Measurements from ENCODE around the gene PLEKHA5.
"Not testable (repeated sequence)": the region's sequence is repeated elsewhere in the genome, so short reads cannot be mapped to it uniquely, and the experiment has no call there.

PLEKHA5 gene

GRCh38 chr12:19304149-19304750, 174.7 kb downstream of the PLEKHA5 start:
- no peaks in the 10 kb centered on the region for H3K9me3 Mint-ChIP-seq (ENCODE audit: low read depth)

GRCh38 chr12:19305621-19306020, 176.1 kb downstream of the PLEKHA5 start:
- H3K27ac Mint-ChIP-seq; H3K27me3 Mint-ChIP-seq; H3K4me1 Mint-ChIP-seq (ENCODE audit: low read depth); H3K4me3 Mint-ChIP-seq; H3K9me3 Mint-ChIP-seq (ENCODE audit: low read depth); H3K36me3 Mint-ChIP-seq: not testable (repeated sequence)

More at GRCh38 chr12:19304149-19304750, 174.7 kb downstream of the PLEKHA5 start:
- no peak overlapping the region for H3K4me3 Mint-ChIP-seq
- no peaks in the 10 kb centered on the region for H3K4me1 Mint-ChIP-seq (ENCODE audit: low read depth)
- H3K27ac Mint-ChIP-seq: no peak overlapping the region
- H3K36me3 Mint-ChIP-seq: no peaks in the 10 kb centered on the region
- H3K27me3 Mint-ChIP-seq: no peaks in the 10 kb centered on the region

GRCh38 chr12:19306366-19306765, 176.8 kb downstream of the PLEKHA5 start:
- Mint-ChIP-seq H3K4me3 (no peak overlapping the region), H3K36me3 (no peaks in the 10 kb centered on the region), H3K27me3 (no peaks in the 10 kb centered on the region), H3K9me3 (ENCODE audit: low read depth) (no peaks in the 10 kb centered on the region), H3K27ac (no peak overlapping the region), H3K4me1 (ENCODE audit: low read depth) (no peaks in the 10 kb centered on the region)

DNA sequence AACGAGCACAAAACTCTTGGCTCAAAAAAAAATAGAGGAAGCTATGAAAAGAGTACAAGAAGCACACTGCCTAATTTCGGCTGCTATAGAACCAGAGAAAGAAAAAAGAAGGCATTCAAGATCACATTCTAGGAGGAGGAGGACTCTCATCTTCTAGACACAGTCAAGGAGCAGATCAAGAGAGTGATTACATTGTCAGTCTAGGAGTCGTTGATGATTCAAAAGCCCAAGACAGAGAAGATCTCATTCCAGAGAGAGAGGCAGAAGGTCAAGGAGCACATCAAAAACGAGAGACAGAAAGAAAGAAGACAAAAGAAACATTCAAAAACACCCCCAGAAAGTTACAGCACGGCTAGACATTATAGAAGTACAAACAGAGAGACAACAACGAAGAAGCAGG, 177.9 kb downstream of the PLEKHA5 start:
- H3K9me3 Mint-ChIP-seq (ENCODE audit: low read depth): no peaks in the 10 kb centered on the region

GRCh38 chr12:19311165-19311564, 181.6 kb downstream of the PLEKHA5 start:
- no peaks in the 10 kb centered on the region for H3K9me3 Mint-ChIP-seq (ENCODE audit: low read depth)
- peaks cover 1% of the 10 kb centered on the region for H3K4me1 Mint-ChIP-seq (ENCODE audit: low read depth)
- H3K27ac Mint-ChIP-seq: no peak overlapping the region
- H3K4me3 Mint-ChIP-seq: no peak overlapping the region
- H3K27me3 Mint-ChIP-seq: no peaks in the 10 kb centered on the region
- H3K36me3 Mint-ChIP-seq: no peaks in the 10 kb centered on the region

More for the DNA sequence above, 177.9 kb downstream of the PLEKHA5 start:
- no peaks in the 10 kb centered on the region for H3K4me1 Mint-ChIP-seq (ENCODE audit: low read depth)
- H3K27ac Mint-ChIP-seq: no peak overlapping the region
- H3K4me3 Mint-ChIP-seq: no peak overlapping the region
- H3K27me3 Mint-ChIP-seq: no peaks in the 10 kb centered on the region
- H3K36me3 Mint-ChIP-seq: no peaks in the 10 kb centered on the region

- no peak overlapping the region for H3K4me3 Mint-ChIP-seq
- no peaks in the 10 kb centered on the region for H3K27me3 Mint-ChIP-seq
- H3K4me1 Mint-ChIP-seq (ENCODE audit: low read depth): peaks cover 2% of the 10 kb centered on the region
- H3K9me3 Mint-ChIP-seq (ENCODE audit: low read depth): no peaks in the 10 kb centered on the region
- H3K36me3 Mint-ChIP-seq: no peaks in the 10 kb centered on the region
- H3K27ac Mint-ChIP-seq: peak overlapping the region; percentile 23
Observed at GRCh38 chr12:19312637-19313036, 183.1 kb downstream of the PLEKHA5 start.

- H3K4me1 Mint-ChIP-seq (ENCODE audit: low read depth): peaks cover 2% of the 10 kb centered on the region
- no peaks in the 10 kb centered on the region for H3K27me3 Mint-ChIP-seq
- no peaks in the 10 kb centered on the region for H3K9me3 Mint-ChIP-seq (ENCODE audit: low read depth)
- no peak overlapping the region for H3K4me3 Mint-ChIP-seq
- no peak overlapping the region for H3K27ac Mint-ChIP-seq
- no peaks in the 10 kb centered on the region for H3K36me3 Mint-ChIP-seq
Observed at GRCh38 chr12:19316425-19316824, 186.9 kb downstream of the PLEKHA5 start.

DNA sequence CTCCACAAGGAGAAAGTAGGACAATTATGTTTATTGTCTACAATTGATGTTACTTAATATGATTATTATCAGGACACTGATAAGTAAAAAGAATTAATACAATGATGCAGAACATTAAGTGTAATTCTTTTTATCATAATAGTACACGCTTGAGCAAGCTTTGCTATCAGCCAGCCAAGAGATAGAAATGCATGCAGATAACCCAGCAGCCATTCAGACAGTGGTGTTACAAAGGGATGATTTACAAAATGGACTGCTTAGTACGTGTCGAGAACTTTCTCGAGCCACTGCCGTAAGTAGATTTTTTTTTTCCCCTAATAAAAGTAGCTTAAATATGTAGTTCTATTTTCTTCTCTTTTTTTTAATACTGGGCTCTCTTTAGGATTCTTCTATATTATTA, 192.8 kb downstream of the PLEKHA5 start:
- H3K27ac Mint-ChIP-seq: no peak overlapping the region
- H3K27me3 Mint-ChIP-seq: no peaks in the 10 kb centered on the region
- no peaks in the 10 kb centered on the region for H3K4me1 Mint-ChIP-seq (ENCODE audit: low read depth)
- H3K4me3 Mint-ChIP-seq: no peak overlapping the region
- H3K36me3 Mint-ChIP-seq: peaks cover 8% of the 10 kb centered on the region
- H3K9me3 Mint-ChIP-seq (ENCODE audit: low read depth): peaks cover 9% of the 10 kb centered on the region

- H3K36me3 Mint-ChIP-seq: peaks cover 8% of the 10 kb centered on the region
- H3K4me1 Mint-ChIP-seq (ENCODE audit: low read depth): no peaks in the 10 kb centered on the region
- no peak overlapping the region for H3K27ac Mint-ChIP-seq
- no peaks in the 10 kb centered on the region for H3K27me3 Mint-ChIP-seq
- H3K4me3 Mint-ChIP-seq: no peak overlapping the region
- peaks cover 10% of the 10 kb centered on the region for H3K9me3 Mint-ChIP-seq (ENCODE audit: low read depth)
Observed at GRCh38 chr12:19323805-19324204, 194.3 kb downstream of the PLEKHA5 start.

- peaks cover 8% of the 10 kb centered on the region for H3K36me3 Mint-ChIP-seq
- peaks cover 10% of the 10 kb centered on the region for H3K9me3 Mint-ChIP-seq (ENCODE audit: low read depth)
- H3K27ac Mint-ChIP-seq: no peak overlapping the region
- no peaks in the 10 kb centered on the region for H3K27me3 Mint-ChIP-seq
- H3K4me3 Mint-ChIP-seq: no peak overlapping the region
- H3K4me1 Mint-ChIP-seq (ENCODE audit: low read depth): no peaks in the 10 kb centered on the region
Observed at GRCh38 chr12:19326102-19326501, 196.6 kb downstream of the PLEKHA5 start.

DNA sequence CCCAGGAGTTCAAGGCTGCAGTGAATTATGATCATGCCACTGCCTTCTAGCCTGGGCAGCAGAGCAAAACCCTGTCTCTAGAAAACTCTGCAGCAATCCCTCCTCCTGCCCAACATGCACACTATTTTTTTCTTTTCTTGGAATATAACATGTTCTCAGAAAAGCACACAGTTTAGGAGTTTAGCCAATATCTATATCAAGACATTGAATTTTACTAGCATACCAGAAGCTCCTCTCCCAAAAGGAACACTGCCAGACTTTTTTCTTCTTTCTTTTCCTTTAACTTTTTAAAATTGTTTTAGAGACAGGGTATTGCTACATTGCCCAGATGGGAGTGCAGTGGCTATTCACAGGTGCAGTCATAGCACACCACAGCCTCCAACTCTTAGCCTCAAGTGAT, 202.7 kb downstream of the PLEKHA5 start:
- H3K27ac Mint-ChIP-seq: no peak overlapping the region
- no peaks in the 10 kb centered on the region for H3K27me3 Mint-ChIP-seq
- no peaks in the 10 kb centered on the region for H3K4me1 Mint-ChIP-seq (ENCODE audit: low read depth)
- H3K36me3 Mint-ChIP-seq: no peaks in the 10 kb centered on the region
- no peak overlapping the region for H3K4me3 Mint-ChIP-seq
- peaks cover 2% of the 10 kb centered on the region for H3K9me3 Mint-ChIP-seq (ENCODE audit: low read depth)

GRCh38 chr12:19338405-19338804, 208.9 kb downstream of the PLEKHA5 start:
- H3K27me3 Mint-ChIP-seq: no peaks in the 10 kb centered on the region
- no peaks in the 10 kb centered on the region for H3K9me3 Mint-ChIP-seq (ENCODE audit: low read depth)
- no peak overlapping the region for H3K27ac Mint-ChIP-seq
- H3K4me3 Mint-ChIP-seq: no peak overlapping the region
- peaks cover 3% of the 10 kb centered on the region for H3K36me3 Mint-ChIP-seq
- H3K4me1 Mint-ChIP-seq (ENCODE audit: low read depth): no peaks in the 10 kb centered on the region

DNA sequence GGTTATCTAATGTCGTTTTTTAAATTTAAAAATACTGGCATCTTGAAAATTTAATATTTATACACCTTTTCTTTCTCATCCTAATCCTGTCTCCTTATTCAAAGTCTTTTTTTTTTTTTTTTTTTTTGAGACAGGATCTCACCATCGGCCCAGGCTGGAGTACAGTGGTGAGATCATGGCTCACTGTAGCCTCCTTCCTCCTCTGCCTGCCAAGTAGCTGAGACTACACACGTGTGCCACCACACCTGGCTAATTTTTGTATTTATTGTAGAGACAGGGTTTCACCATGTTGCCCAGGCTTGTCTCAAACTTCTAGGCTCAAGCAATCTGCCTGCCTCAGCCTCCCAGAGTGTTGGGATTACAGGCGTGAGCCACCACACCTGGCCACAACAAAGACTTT, 221.3 kb downstream of the PLEKHA5 start:
- H3K4me3 Mint-ChIP-seq; H3K36me3 Mint-ChIP-seq; H3K27me3 Mint-ChIP-seq; H3K27ac Mint-ChIP-seq; H3K4me1 Mint-ChIP-seq (ENCODE audit: low read depth); H3K9me3 Mint-ChIP-seq (ENCODE audit: low read depth): not testable (repeated sequence)

GRCh38 chr12:19351346-19351745, 221.8 kb downstream of the PLEKHA5 start:
- Mint-ChIP-seq H3K4me3 (no peak overlapping the region), H3K36me3 (peaks cover 3% of the 10 kb centered on the region), H3K9me3 (ENCODE audit: low read depth) (peaks cover 4% of the 10 kb centered on the region), H3K4me1 (ENCODE audit: low read depth) (no peaks in the 10 kb centered on the region), H3K27me3 (no peaks in the 10 kb centered on the region), H3K27ac (no peak overlapping the region)

GRCh38 chr12:19369691-19370148, 240.2 kb downstream of the PLEKHA5 start:
- no peaks in the 10 kb centered on the region for H3K36me3 Mint-ChIP-seq

GRCh38 chr12:19373586-19373985, 244.1 kb downstream of the PLEKHA5 start:
- Mint-ChIP-seq H3K27ac (no peak overlapping the region), H3K4me1 (ENCODE audit: low read depth) (no peaks in the 10 kb centered on the region), H3K4me3 (no peak overlapping the region), H3K9me3 (ENCODE audit: low read depth) (no peaks in the 10 kb centered on the region), H3K27me3 (no peaks in the 10 kb centered on the region), H3K36me3 (no peaks in the 10 kb centered on the region)

More at GRCh38 chr12:19369691-19370148, 240.2 kb downstream of the PLEKHA5 start:
- H3K4me3 Mint-ChIP-seq: no peak overlapping the region
- H3K27ac Mint-ChIP-seq: no peak overlapping the region
- H3K27me3 Mint-ChIP-seq: no peaks in the 10 kb centered on the region
- peaks cover 5% of the 10 kb centered on the region for H3K4me1 Mint-ChIP-seq (ENCODE audit: low read depth)
- no peaks in the 10 kb centered on the region for H3K9me3 Mint-ChIP-seq (ENCODE audit: low read depth)
